ENCODE results near the gene PDPR.
"Not testable (repeated sequence)": the region's sequence is repeated elsewhere in the genome, so short reads cannot be mapped to it uniquely, and the experiment has no call there.

The PDPR gene

DNA sequence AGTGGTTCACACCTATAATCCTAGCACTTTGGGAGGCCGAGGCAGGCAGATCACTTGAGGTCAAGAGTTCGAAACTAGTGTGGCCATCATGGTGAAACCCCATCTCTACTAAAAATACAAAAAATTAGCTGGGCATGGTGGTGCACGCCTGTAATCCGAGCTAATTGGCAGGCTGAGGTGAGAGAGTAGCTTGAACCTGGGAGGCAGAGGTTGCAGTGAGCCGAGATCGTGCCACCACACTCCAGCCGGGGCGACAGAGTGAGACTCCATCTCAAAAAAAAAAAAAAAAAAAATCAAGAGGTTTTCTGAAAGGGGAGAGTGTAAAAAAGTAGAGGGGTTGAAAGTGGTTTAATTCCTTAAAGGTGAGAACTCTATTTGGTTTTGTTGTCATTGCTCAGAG lies 21.7 kb downstream of the PDPR start:
- DNase-seq: not testable (repeated sequence)

GRCh38 chr16:70136595-70136994 lies 22.5 kb downstream of the PDPR start:
- not testable (repeated sequence) for DNase-seq

GRCh38 chr16:70142739-70143138 lies 28.6 kb downstream of the PDPR start:
- not testable (repeated sequence) for DNase-seq

GRCh38 chr16:70143231-70143895 lies 29.2 kb downstream of the PDPR start:
- DNase-seq: not testable (repeated sequence)

GRCh38 chr16:70147853-70148252 lies 33.7 kb downstream of the PDPR start:
- not testable (repeated sequence) for DNase-seq

DNA sequence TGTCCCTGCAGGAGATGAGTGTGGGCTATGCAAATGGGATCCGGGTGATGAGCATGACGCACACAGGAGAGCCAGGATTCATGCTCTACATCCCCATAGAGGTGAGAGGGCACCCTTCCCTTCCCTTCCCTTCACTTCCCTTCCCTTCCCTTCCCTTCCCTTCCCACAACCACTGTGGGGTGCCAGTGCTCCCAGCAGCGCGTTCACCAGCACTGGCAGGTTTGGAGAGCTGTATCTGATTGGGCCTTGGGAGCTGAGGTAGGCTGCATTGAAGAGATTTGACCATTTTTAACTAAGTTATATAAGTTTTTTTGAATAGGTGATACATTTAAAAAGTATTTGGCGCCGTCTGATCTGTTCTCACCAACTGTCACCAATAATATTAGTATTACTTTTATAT lies 34.3 kb downstream of the PDPR start:
- DNase-seq: not testable (repeated sequence)

- DNase-seq: not testable (repeated sequence)
Measured at GRCh38 chr16:70149296-70149695, 35.2 kb downstream of the PDPR start.

DNA sequence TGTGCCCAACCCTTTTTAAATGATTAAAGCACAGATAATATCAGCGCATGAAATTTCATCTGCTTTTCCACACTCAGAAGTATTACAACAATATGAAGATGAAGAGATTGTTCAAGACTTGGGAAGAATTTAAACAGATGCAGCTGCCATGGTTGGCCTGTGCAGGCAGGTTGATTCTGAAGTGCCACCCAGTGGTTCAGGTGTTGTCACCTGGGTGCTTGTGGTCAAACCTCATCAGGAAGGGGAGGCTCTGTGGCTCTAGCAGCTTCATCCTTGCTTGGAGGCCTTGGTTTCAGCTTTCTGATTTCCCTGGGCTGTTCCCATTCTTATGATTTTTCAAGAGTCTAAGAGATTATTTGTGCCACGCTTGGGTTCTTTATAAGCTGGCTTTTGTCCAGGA lies 37.3 kb downstream of the PDPR start:
- DNase-seq: no peak

DNA sequence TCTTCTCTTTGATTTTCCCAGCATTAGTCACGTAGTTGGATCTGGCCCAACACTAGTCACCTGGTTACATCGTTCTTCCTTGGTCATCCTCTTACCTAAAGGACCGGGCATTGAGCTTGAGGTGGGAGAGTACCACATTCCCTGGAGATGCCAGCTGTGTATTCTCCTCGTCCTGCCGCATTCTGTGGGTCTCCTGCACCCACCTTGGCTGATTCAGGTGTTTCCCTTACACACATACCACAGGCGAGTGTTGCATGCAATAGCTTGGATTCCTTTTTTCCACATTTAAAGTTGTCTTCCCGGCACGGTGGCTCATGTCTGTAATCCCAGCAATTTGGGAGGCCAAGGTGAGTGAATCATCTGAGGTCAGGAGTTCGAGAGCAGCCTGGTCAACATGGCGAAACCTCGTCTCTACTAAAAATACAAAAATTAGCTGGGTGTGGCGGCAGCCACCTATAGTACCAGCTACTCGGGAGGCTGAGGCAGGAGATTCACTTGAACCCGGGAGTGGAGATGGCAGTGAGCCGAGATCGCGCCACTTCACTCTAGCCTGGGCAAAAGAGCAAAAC lies 37.9 kb downstream of the PDPR start:
- DNase-seq: no peak

GRCh38 chr16:70152578-70153302 lies 38.6 kb downstream of the PDPR start:
- DNase-seq: no peak

DNA sequence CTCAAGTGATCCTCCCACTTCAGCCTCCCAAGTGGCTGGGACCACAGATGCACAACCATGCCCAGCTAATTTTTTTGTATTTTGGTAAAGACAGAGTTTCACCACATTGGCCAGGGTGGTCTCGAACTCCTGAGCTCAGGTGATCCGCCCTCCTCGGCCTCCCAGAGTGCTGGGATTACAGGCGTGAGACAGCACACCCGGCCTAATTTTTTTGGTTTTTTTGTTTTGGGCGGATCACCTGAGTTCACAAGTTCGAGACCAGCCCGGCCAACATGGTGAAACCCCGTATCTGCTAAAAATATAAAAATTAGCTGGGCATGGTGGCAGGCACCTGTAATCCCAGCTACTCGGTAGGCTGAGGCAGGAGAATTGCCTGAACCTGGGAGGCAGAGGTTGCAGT lies 40.6 kb downstream of the PDPR start:
- DNase-seq: not testable (repeated sequence)

DNA sequence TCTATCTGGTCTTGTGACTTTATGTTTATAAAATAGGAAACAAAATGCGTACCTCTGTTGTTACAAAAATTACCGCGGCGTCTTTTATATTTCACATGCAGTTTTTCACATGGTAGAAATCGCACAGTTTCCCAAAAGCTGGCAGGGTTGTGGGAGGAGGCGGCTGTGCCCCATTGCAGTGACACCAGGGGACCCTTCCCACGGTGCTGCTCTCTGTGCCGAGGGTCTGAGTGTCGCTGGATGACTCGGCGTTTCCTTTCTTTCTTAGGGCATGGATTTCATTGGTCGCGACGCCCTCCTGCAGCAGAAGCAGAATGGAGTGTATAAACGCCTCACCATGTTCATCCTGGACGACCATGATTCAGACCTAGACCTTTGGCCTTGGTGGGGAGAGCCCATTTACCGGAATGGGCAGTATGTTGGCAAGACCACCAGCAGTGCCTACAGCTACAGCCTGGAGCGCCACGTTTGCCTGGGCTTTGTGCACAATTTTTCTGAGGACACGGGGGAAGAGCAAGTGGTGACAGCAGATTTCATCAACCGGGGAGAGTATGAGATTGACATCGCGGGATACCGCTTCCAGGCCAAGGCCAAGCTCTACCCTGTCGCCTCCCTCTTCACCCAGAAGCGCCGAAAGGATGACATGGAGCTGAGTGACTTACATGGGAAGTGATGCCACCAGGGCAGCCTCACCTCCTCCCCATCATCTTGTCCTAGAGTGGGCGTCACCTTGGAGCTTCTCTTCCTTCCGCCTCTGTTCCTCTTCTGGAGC lies 42.3 kb downstream of the PDPR start:
- DNase-seq: no peak

DNA sequence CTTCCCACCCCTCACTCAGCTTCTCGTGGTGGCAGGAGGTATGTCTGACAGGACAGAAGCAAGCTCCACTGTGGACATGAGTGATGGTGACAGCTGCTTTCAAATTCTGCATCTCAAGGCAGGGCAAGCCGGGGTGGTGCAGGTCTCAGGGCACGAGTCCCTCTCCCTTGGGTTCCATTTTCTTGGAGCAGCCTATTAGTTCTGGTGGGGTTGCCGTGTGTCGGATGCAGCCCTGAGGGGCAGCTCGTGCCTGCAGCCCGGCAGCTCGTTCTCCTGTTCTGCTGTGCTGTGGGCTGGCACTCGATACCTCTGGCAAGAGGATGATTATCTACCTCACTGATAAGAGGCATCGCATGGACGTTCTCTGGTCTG lies 43.0 kb downstream of the PDPR start:
- no peak for DNase-seq

GRCh38 chr16:70157477-70158260 lies 43.5 kb downstream of the PDPR start:
- DNase-seq: no peak

DNA sequence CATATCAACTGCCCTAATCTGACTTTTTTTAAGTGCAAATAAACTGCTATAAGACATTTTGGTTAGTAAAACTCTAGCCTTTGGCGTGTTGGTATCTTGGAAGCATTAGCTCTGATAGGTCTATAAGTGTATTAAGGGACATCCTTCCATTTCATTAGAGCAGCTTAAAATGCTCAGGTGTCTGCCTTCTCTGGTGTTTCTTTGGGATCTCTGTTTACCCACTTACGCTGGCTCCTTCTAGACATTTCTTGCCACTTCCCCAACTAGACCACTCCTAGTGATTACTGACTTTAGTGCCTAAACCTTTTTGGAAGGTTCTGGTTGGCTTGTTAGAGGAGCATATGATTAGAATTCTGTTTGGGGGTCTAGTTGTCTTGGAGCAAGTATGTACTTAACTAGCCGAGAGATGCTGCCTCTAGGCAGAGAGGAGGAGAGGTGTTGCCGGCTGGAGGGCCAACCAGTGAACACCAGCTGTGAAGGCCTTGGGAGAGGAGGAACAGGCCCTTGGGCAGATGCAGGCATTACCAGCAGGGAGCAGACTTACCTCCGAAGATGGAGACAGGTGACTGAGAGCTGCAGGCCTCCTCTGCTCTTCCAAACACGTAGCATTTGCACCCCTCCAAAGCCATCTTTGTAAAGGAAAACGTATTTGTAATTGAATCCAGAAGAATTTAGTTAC lies 44.3 kb downstream of the PDPR start:
- no peak for DNase-seq

- DNase-seq: no peak
Measured at GRCh38 chr16:70159355-70160348, 45.5 kb downstream of the PDPR start.

DNA sequence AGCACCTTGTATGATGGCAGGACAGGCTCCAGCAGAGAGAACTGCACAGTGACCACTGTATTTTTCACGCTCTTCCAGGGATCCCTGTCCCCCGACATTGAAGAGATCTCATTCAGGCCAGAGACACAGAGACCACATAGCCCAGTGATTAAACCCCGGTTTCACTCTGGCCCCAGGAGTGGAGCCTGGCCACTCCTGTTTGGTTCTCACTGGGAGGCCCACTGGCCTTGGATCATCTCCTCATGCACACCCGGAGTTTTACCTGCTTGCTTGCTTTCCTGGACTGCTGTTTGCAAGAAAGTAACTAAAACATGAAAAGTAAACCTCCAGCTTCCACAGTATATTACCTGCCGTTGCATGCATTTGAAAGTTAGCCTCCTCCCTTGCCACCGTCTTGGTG lies 46.3 kb downstream of the PDPR start:
- no peak for DNase-seq

DNA sequence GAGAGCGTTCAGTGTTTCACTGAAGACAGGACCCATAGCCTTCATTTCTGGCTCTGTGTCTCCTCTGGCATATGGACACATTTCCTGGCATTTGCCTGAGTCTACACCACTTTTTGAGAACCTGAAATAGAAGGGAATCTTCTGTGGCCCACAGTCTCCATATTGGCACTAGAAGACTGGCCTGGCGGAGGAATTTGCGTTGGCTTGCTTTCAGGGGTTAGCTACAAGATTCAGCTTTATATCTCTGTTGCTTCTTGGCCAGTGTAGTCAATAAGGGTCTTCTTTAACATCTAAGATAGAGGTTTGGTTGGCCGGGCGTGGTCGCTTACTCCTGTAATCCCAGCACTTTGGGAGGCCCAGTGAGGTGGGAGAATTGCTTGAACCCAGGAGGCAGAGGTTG lies 46.7 kb downstream of the PDPR start:
- no peak for DNase-seq

- no peak for DNase-seq
Measured at GRCh38 chr16:70161350-70161749, 47.2 kb downstream of the PDPR start.

GRCh38 chr16:70162041-70162451 lies 47.9 kb downstream of the PDPR start:
- DNase-seq: no peak

DNA sequence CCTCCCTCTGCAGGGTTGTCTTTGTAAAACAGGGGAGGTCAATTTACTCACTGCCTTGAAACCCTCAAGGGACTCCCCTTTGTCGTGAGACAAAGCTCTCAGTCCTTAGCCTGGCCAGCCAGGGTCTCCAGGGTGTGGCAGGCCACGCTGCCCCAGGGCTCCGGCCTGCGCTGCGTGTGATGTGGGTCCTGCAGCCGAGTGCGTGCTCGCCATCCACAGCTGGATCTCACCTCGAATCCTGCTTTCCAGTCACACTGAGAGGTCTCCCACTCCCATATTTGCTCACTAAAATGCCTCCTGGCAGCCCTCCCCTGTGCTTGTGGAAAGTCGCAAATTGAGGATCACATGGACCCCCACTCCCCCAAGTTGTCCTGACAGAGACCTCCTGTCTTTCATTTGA lies 49.5 kb downstream of the PDPR start:
- no peak for DNase-seq

Measured in NCI-H1105 treated with DMSO at 0.1 percent for 48 hours (cell line).